Measurements from ENCODE around the gene DNAH3.

The DNAH3 gene

GRCh38 chr16:21023509-21024202 is 127.0 kb downstream of the DNAH3 start:
- H3K9ac ChIP-seq (ENCODE audit: low read length), result no peak overlapping the region
- no peak overlapping the region for H2AFZ ChIP-seq (ENCODE audit: low read length)
- no peaks in the 10 kb centered on the region for H3K4me1 ChIP-seq (ENCODE audit: insufficient read depth, low read length, severe bottlenecking)
- no peaks in the 10 kb centered on the region for H4K20me1 ChIP-seq (ENCODE audit: insufficient read depth, low read length)
- no peaks in the 10 kb centered on the region for H3K27me3 ChIP-seq (ENCODE audit: insufficient read depth, low read length)
- H3K9me3 ChIP-seq (ENCODE audit: low read length), result no peaks in the 10 kb centered on the region
- TF ChIP-seq EZH2 (IDR thresholded peaks at IDR 0.05; ENCODE audit: borderline replicate concordance, low read length), result no peak
- no peak for TF ChIP-seq CTCF (IDR thresholded peaks at IDR 0.05; ENCODE audit: low read length)
- no peaks in the 10 kb centered on the region for H3K9me2 ChIP-seq (ENCODE audit: low read depth, low read length)
- H3F3A ChIP-seq (ENCODE audit: insufficient read depth, low read length), result no peaks in the 10 kb centered on the region
- H3K4me2 ChIP-seq (ENCODE audit: low read length), result no peak overlapping the region
- H3K27ac ChIP-seq (ENCODE audit: low read depth, low read length, poor library complexity, severe bottlenecking), result no peak overlapping the region
- H3K36me3 ChIP-seq (ENCODE audit: insufficient read depth, low read length), result no peaks in the 10 kb centered on the region
- no peak overlapping the region for H3K4me3 ChIP-seq (ENCODE audit: low read depth, low read length, poor library complexity, severe bottlenecking)
- H3K79me2 ChIP-seq (ENCODE audit: insufficient read depth, low read length), result no peaks in the 10 kb centered on the region

GRCh38 chr16:21021316-21021715 is 129.3 kb downstream of the DNAH3 start:
- no peaks in the 10 kb centered on the region for H3K9me2 ChIP-seq (ENCODE audit: low read depth, low read length)
- no peak overlapping the region for H3K27ac ChIP-seq (ENCODE audit: low read depth, low read length, poor library complexity, severe bottlenecking)
- H3K9ac ChIP-seq (ENCODE audit: low read length), result no peak overlapping the region
- no peak overlapping the region for H3K4me2 ChIP-seq (ENCODE audit: low read length)
- no peak overlapping the region for H3K4me3 ChIP-seq (ENCODE audit: low read depth, low read length, poor library complexity, severe bottlenecking)
- H3F3A ChIP-seq (ENCODE audit: insufficient read depth, low read length), result no peaks in the 10 kb centered on the region
- no peak overlapping the region for H2AFZ ChIP-seq (ENCODE audit: low read length)
- no peaks in the 10 kb centered on the region for H3K79me2 ChIP-seq (ENCODE audit: insufficient read depth, low read length)
- no peaks in the 10 kb centered on the region for H3K36me3 ChIP-seq (ENCODE audit: insufficient read depth, low read length)
- no peaks in the 10 kb centered on the region for H3K9me3 ChIP-seq (ENCODE audit: low read length)
- no peaks in the 10 kb centered on the region for H3K4me1 ChIP-seq (ENCODE audit: insufficient read depth, low read length, severe bottlenecking)
- H4K20me1 ChIP-seq (ENCODE audit: insufficient read depth, low read length), result no peaks in the 10 kb centered on the region
- TF ChIP-seq EZH2 (IDR thresholded peaks at IDR 0.05; ENCODE audit: borderline replicate concordance, low read length), result no peak
- no peak for TF ChIP-seq CTCF (IDR thresholded peaks at IDR 0.05; ENCODE audit: low read length)
- H3K27me3 ChIP-seq (ENCODE audit: insufficient read depth, low read length), result no peaks in the 10 kb centered on the region

GRCh38 chr16:21009815-21010214 is 140.8 kb downstream of the DNAH3 start:
- H3K79me2 ChIP-seq (ENCODE audit: insufficient read depth, low read length), result no peaks in the 10 kb centered on the region
- H3K4me2 ChIP-seq (ENCODE audit: low read length), result no peak overlapping the region
- no peaks in the 10 kb centered on the region for H3K4me1 ChIP-seq (ENCODE audit: insufficient read depth, low read length, severe bottlenecking)
- no peaks in the 10 kb centered on the region for H4K20me1 ChIP-seq (ENCODE audit: insufficient read depth, low read length)
- H3F3A ChIP-seq (ENCODE audit: insufficient read depth, low read length), result no peaks in the 10 kb centered on the region
- H3K27me3 ChIP-seq (ENCODE audit: insufficient read depth, low read length), result no peaks in the 10 kb centered on the region
- TF ChIP-seq CTCF (IDR thresholded peaks at IDR 0.05; ENCODE audit: low read length), result no peak
- no peak overlapping the region for H3K27ac ChIP-seq (ENCODE audit: low read depth, low read length, poor library complexity, severe bottlenecking)
- no peaks in the 10 kb centered on the region for H3K9me3 ChIP-seq (ENCODE audit: low read length)
- H3K4me3 ChIP-seq (ENCODE audit: low read depth, low read length, poor library complexity, severe bottlenecking), result no peak overlapping the region
- H3K9me2 ChIP-seq (ENCODE audit: low read depth, low read length), result no peaks in the 10 kb centered on the region
- no peak overlapping the region for H2AFZ ChIP-seq (ENCODE audit: low read length)
- no peaks in the 10 kb centered on the region for H3K36me3 ChIP-seq (ENCODE audit: insufficient read depth, low read length)
- H3K9ac ChIP-seq (ENCODE audit: low read length), result no peak overlapping the region

All from OCI-LY1 (cell line).